Muscle of leg (tissue), 11 donors: ENCODE measurements around the gene ZNF653. TPM values are rescaled to one million over a fixed set of nuclear protein-coding genes. Genes with fewer than 3 reads are reported as not detected.
"Not testable (repeated sequence)": the region's sequence is repeated elsewhere in the genome, so short reads cannot be mapped to it uniquely, and the experiment has no call there.

Experiments used
- DNase-seq: peaks from one replicate; pipeline ENCODE4 v3.0.0; 2013
- H3K27ac ChIP-seq: one replicate; pipeline ENCODE4 v1.5.1; 2013; ENCODE audit warnings: mild to moderate bottlenecking, low read length, control low read depth
- H3K27me3 ChIP-seq: one replicate; pipeline ENCODE4 v1.6.1; 2013; ENCODE audit warnings: low read length; ENCODE audit not compliant: control insufficient read depth, insufficient read depth
- H3K36me3 ChIP-seq: one replicate; pipeline ENCODE4 v1.6.1; 2013; ENCODE audit warnings: low read length; ENCODE audit not compliant: control insufficient read depth, insufficient read depth
- H3K4me1 ChIP-seq: one replicate; pipeline ENCODE4 v1.6.1; 2013; ENCODE audit warnings: low read length; ENCODE audit not compliant: control insufficient read depth, insufficient read depth
- H3K4me3 ChIP-seq: one replicate; pipeline ENCODE4 v1.5.1; 2013; ENCODE audit warnings: low read length, control low read depth
- H3K9me3 ChIP-seq: replicated peaks from 2 replicates; pipeline ENCODE4 v1.6.1; 2013; ENCODE audit warnings: low read depth, low read length; ENCODE audit not compliant: control insufficient read depth
- WGBS: methylation state at CpG from one replicate; pipeline ENCODE4 v1.1.5; 2013; ENCODE audit warnings: missing lambda C conversion rate; ENCODE audit not compliant: insufficient coverage; 5-methylcytosine and 5-hydroxymethylcytosine counted together
- polyA plus RNA-seq, 8 donors: library from polyadenylated mRNA; unstranded; fragments of 120-200 nt; gene quantifications; one replicate each; pipeline versions ENCODE4 v1.2.1 to v1.2.3, GENCODE V29; 2013; ENCODE audit warnings: inconsistent platforms in 1 of 8, low replicate concordance in 1 of 8; ENCODE audit not compliant: insufficient read length in 8 of 8, insufficient read depth in 1 of 8
- total RNA-seq: library from RNA; stranded (reverse); fragments of 120-200 nt; gene quantifications from one replicate; pipeline ENCODE4 v1.2.4, GENCODE V29; 2013

Gene ZNF653
- total and polyA plus RNA-seq, 9 donors = 3.4 to 8.3 (median 5.8) TPM

- WGBS = 100% methylated on average over 1 of the region's 3 CpGs
- not testable (repeated sequence) for H3K9me3 ChIP-seq, H3K27ac ChIP-seq, DNase-seq, H3K27me3 ChIP-seq, H3K4me3 ChIP-seq
- peaks cover 14% of the 10 kb centered on the region for H3K4me1 ChIP-seq
- H3K36me3 ChIP-seq = peaks cover 18% of the 10 kb centered on the region
Observed at GRCh38 chr19:11433526-11433925, 72.1 kb downstream of the ZNF653 start.

Other genes with a start within 250 kb of the ZNF653 start
- gene DOCK6, start 243.3 kb downstream of the ZNF653 start, total RNA-seq = 23.7 TPM
- 10 to 100 TPM; 25.4 to 53.7 (median 41.9) TPM for gene DOCK6, start 243.3 kb downstream of the ZNF653 start, polyA plus RNA-seq
- not detected for gene TSPAN16, start 209.7 kb downstream of the ZNF653 start, total RNA-seq
- gene TSPAN16, start 209.7 kb downstream of the ZNF653 start, polyA plus RNA-seq = not detected
- 4.3 TPM for gene RAB3D, start 166.2 kb downstream of the ZNF653 start, total RNA-seq
- gene RAB3D, start 166.2 kb downstream of the ZNF653 start, polyA plus RNA-seq = 10 to 100 TPM in 1 of 8 donors, 1 to 10 TPM in 7; 4.1 to 10.7 (median 6.6) TPM
- gene TMEM205, start 159.6 kb downstream of the ZNF653 start, total RNA-seq = 48.2 TPM
- 10 to 100 TPM; 40.1 to 53.6 (median 45.5) TPM for gene TMEM205, start 159.6 kb downstream of the ZNF653 start, polyA plus RNA-seq
- 5.2 TPM for gene CCDC159, start 159.3 kb downstream of the ZNF653 start, total RNA-seq
- 10 to 100 TPM in 2 of 8 donors, 1 to 10 TPM in 6; 5.1 to 13.7 (median 8.3) TPM for gene CCDC159, start 159.3 kb downstream of the ZNF653 start, polyA plus RNA-seq
- 4.8 TPM for gene PLPPR2, start 150.4 kb downstream of the ZNF653 start, total RNA-seq
- 10 to 100 TPM; 11.0 to 16.7 (median 13.1) TPM for gene PLPPR2, start 150.4 kb downstream of the ZNF653 start, polyA plus RNA-seq
- 1.3 TPM for gene SWSAP1, start 131.2 kb downstream of the ZNF653 start, total RNA-seq
- 1 to 10 TPM; 1.4 to 1.9 (median 1.7) TPM for gene SWSAP1, start 131.2 kb downstream of the ZNF653 start, polyA plus RNA-seq
- gene EPOR, start 121.5 kb downstream of the ZNF653 start, total RNA-seq = 3.0 TPM
- gene EPOR, start 121.5 kb downstream of the ZNF653 start, polyA plus RNA-seq = 1 to 10 TPM; 2.4 to 5.3 (median 3.7) TPM
- 0.31 TPM for gene RGL3, start 86.5 kb downstream of the ZNF653 start, total RNA-seq
- 1 to 10 TPM in 1 of 8 donors, under 1 TPM in 7; 0.12 to 2.3 (median 0.43) TPM for gene RGL3, start 86.5 kb downstream of the ZNF653 start, polyA plus RNA-seq
- gene ODAD3, start 70.7 kb downstream of the ZNF653 start, total RNA-seq = 0.22 TPM
- gene ODAD3, start 70.7 kb downstream of the ZNF653 start, polyA plus RNA-seq = under 1 TPM; 0.11 to 0.49 (median 0.21) TPM
- gene PRKCSH, start 70.2 kb downstream of the ZNF653 start, total RNA-seq = 80.5 TPM
- 100 to 1,000 TPM; 161 to 260 (median 201) TPM for gene PRKCSH, start 70.2 kb downstream of the ZNF653 start, polyA plus RNA-seq
- gene ELAVL3, start 24.8 kb downstream of the ZNF653 start, total RNA-seq = 0.09 TPM
- gene ELAVL3, start 24.8 kb downstream of the ZNF653 start, polyA plus RNA-seq = under 1 TPM in 6 of 8 donors, not detected in 2; 0.05 to 0.16 (median 0.10) TPM
- gene ECSIT, start 23.3 kb upstream of the ZNF653 start, total RNA-seq = 39.6 TPM
- gene ECSIT, start 23.3 kb upstream of the ZNF653 start, polyA plus RNA-seq = 10 to 100 TPM; 41.6 to 51.4 (median 44.5) TPM
- 72.4 TPM for gene CNN1, start 33.0 kb upstream of the ZNF653 start, total RNA-seq
- gene CNN1, start 33.0 kb upstream of the ZNF653 start, polyA plus RNA-seq = 100 to 1,000 TPM in 2 of 8 donors, 10 to 100 TPM in 6; 40.4 to 144 (median 72.4) TPM
- 32.3 TPM for gene ELOF1, start 53.4 kb upstream of the ZNF653 start, total RNA-seq
- gene ELOF1, start 53.4 kb upstream of the ZNF653 start, polyA plus RNA-seq = 10 to 100 TPM; 33.5 to 43.3 (median 38.8) TPM
- 1.8 TPM for gene ACP5, start 71.8 kb upstream of the ZNF653 start, total RNA-seq
- gene ACP5, start 71.8 kb upstream of the ZNF653 start, polyA plus RNA-seq = 1 to 10 TPM in 7 of 8 donors, under 1 TPM in 1; 0.81 to 4.9 (median 1.5) TPM
- gene ZNF627, start 91.6 kb upstream of the ZNF653 start, total RNA-seq = 20.5 TPM
- 10 to 100 TPM; 11.1 to 16.1 (median 12.9) TPM for gene ZNF627, start 91.6 kb upstream of the ZNF653 start, polyA plus RNA-seq
- gene ZNF823, start 233.1 kb upstream of the ZNF653 start, total RNA-seq = 9.1 TPM
- gene ZNF823, start 233.1 kb upstream of the ZNF653 start, polyA plus RNA-seq = 1 to 10 TPM; 3.1 to 4.9 (median 4.2) TPM